Adrenal gland (tissue), 12 donors: ENCODE results near the gene SHKBP1. TPM values are rescaled to one million over a fixed set of nuclear protein-coding genes. Genes with fewer than 3 reads are reported as not detected.

ENCODE experiments used
- DNase-seq, 7 donors: peaks; one replicate each; pipeline ENCODE4 v3.0.0-alpha.2; 2019 to 2020
- H3K27ac ChIP-seq, 5 donors: fragments of 200-600 bp; sonication (generic) in 4 of 5; 1 replicate in 3 of 5; 2 replicates in 2 of 5; pipeline versions ENCODE4 v1.5.1 to v1.8.0; 2016 to 2020; ENCODE audit warnings: mild to moderate bottlenecking in 1 of 5
- H3K27me3 ChIP-seq: fragments of 200-600 bp; 2 replicates; pipeline ENCODE4 v1.8.0; 2021
- H3K36me3 ChIP-seq, 2 donors: fragments of 200-600 bp; replicated peaks in 1 of 2; 1 replicate in 1 of 2; 2 replicates in 1 of 2; pipeline versions ENCODE4 v1.5.1 to v1.8.0; 2018 to 2022
- H3K4me1 ChIP-seq, 2 donors: fragments of 200-600 bp; replicated peaks in 1 of 2; 1 replicate in 1 of 2; 2 replicates in 1 of 2; pipeline versions ENCODE4 v1.5.1 to v1.8.0; 2018 to 2021
- H3K4me3 ChIP-seq, 4 donors: fragments of 200-600 bp; sonication (generic) in 3 of 4; one replicate each; pipeline ENCODE4 v1.5.1; 2016 to 2018
- H3K9me3 ChIP-seq, 3 donors: fragments of 200-600 bp; sonication (generic) in 1 of 3; replicated peaks in 1 of 3; 1 replicate in 2 of 3; 2 replicates in 1 of 3; pipeline versions ENCODE4 v1.5.1 to v1.8.0; 2016 to 2021
- POLR2A ChIP-seq, 2 donors: fragments of 450-650 bp; IDR thresholded peaks; one replicate each; pipeline ENCODE4 v1.6.1; 2017; ENCODE audit warnings: antibody characterized with exemption in 2 of 2, mild to moderate bottlenecking in 2 of 2, moderate library complexity in 1 of 2
- WGBS, 4 donors: extraction: QIAGEN DNeasy Blood & Tissue Kit in 2 of 4; methylation state at CpG; one replicate each; pipeline versions ENCODE4 v1.1.5 to v1.1.7; 2013 to 2017; 5-methylcytosine and 5-hydroxymethylcytosine counted together
- intact Hi-C, 2 donors: fragments of 100-400 bp; cut with DNase I; formaldehyde crosslinking; loops; one replicate each; pipeline versions ENCODE4 v1.14.1 to v1.15.0; 2022 to 2023
- polyA plus RNA-seq, 3 donors: library from polyadenylated mRNA; stranded (reverse); fragments of 200-250 nt in 2 of 3; fragments of 350-450 nt in 1 of 3; fragmentation: Illumina TruSeq in 1 of 3; extraction: RNeasy Lipid Tissue Mini Kit (QIAGEN cat#74804) in 1 of 3; gene quantifications; one replicate each; pipeline ENCODE4 v1.2.3, GENCODE V29; 2013 to 2014
- total RNA-seq, 9 donors: library from RNA; depleted of rRNA in 4 of 9; stranded (reverse); fragments of >200 nt in 4 of 9; fragments of 120-200 nt in 1 of 9; fragmentation: NEBNext Ultra II Directional in 1 of 9; extraction: Animal tissue kit (Norgen Biotek cat#: 25700) in 1 of 9; gene quantifications; one replicate each; pipeline versions ENCODE4 v1.1.0 to v1.2.4, GENCODE V29; 2013 to 2023
- TF ChIP-seq, protein P1 (sequence below), 6 experiments: fragments of 450-650 bp in 4 of 6; fragments of 200-600 bp in 2 of 6; sonication (generic) in 1 of 6; IDR thresholded peaks; 1 replicate in 5 of 6; 2 replicates in 1 of 6; pipeline versions ENCODE4 v1.5.1 to v1.8.0; 2016 to 2021; ENCODE audit warnings: antibody characterized with exemption in 6 of 6, mild to moderate bottlenecking in 2 of 6, moderate library complexity in 1 of 6
- donor health status: healthy with polysubstance abuse.
- donor health status: Bipolar disorder and iron deficiency.
- donor health status: DM: yes; HTN: yes; CAD: no.
- donor health status: DM: no; HTN: no; CAD: no.
- donor health status: DM: no; HTN: no; CAD: no.
- donor health status: DM: yes; HTN: yes; CAD: no.

SHKBP1 gene
- total and polyA plus RNA-seq, 12 donors = 12.5 to 157 (median 51.6) TPM

DNA sequence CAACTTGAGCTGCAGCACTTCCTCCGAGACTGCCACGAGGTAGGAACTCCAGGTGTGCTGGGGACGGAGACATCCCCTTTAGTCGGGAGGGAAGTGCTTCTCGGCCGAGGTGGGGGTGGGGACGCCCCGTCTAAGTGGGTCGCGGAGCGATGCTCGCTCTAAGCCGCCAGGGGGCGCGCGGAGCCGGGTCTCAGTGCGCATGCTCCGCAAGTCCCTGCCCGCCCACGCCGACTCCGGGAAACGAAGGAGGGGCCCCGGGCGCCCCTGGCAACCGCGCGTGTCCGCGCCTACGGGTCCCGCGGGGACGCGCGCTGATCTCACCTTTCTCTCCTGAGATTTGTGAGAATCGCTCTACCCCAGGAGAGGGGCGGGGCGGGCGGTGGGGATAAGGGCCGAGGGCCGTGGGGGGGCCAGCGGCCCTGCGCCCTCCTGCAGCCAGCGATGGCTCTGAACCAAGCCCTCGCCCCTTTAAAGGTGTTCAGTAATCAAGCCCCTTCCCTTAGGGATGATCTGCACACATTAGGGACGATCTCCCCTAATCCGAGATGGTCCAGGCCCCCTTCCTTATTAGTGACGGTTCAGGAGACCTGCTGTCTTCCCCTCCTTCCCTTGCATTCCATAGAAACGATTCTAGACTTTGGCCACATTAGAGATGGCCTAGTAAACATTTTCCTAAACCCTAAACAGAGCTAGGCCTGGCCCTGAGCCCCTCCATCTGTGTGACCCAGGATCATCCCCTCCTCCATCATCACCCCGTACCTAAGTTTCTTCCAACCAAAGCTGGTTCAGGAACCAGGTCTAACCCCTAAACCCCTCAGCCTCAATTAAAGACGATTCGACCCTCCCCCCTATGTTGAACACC is 47.3 kb upstream of the SHKBP1 start:
- Histone ChIP-seq H3K36me3 (no peaks in the 10 kb centered on the region), H3K4me3 (peak overlapping the region in 2 of 4 donors; percentile 52 to 69), H3K27me3 (no peaks in the 10 kb centered on the region), H3K9me3 (no peaks in the 10 kb centered on the region), H3K27ac (peak overlapping the region in 3 of 5 donors; percentile 26 to 74 (median 27)), H3K4me1 (peaks cover 0 to 8% of the 10 kb centered on the region in 2 donors)
- TF ChIP-seq, protein P1, sequence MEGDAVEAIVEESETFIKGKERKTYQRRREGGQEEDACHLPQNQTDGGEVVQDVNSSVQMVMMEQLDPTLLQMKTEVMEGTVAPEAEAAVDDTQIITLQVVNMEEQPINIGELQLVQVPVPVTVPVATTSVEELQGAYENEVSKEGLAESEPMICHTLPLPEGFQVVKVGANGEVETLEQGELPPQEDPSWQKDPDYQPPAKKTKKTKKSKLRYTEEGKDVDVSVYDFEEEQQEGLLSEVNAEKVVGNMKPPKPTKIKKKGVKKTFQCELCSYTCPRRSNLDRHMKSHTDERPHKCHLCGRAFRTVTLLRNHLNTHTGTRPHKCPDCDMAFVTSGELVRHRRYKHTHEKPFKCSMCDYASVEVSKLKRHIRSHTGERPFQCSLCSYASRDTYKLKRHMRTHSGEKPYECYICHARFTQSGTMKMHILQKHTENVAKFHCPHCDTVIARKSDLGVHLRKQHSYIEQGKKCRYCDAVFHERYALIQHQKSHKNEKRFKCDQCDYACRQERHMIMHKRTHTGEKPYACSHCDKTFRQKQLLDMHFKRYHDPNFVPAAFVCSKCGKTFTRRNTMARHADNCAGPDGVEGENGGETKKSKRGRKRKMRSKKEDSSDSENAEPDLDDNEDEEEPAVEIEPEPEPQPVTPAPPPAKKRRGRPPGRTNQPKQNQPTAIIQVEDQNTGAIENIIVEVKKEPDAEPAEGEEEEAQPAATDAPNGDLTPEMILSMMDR (IDR thresholded peaks at IDR 0.05) = peak; percentile 86 to 98 (median 93)
- TF ChIP-seq POLR2A (IDR thresholded peaks at IDR 0.05) = no peak
- 4 to 20% (median 4%) methylated on average over 9 to 54 of the region's 54 CpGs for WGBS, 4 donors
- DNase-seq = peak; percentile 76 to 94 (median 84)
- intact Hi-C loops = no loop called here

- Histone ChIP-seq H3K4me1 (peaks cover 0 to 8% of the 10 kb centered on the region in 2 donors), H3K9me3 (no peaks in the 10 kb centered on the region), H3K27ac (peak overlapping the region in 1 of 5 donors; percentile 74), H3K36me3 (no peaks in the 10 kb centered on the region), H3K4me3 (peak overlapping the region in 1 of 4 donors; percentile 45), H3K27me3 (no peaks in the 10 kb centered on the region)
- peak in 4 of 7 donors; percentile 21 to 57 (median 30) for DNase-seq
- intact Hi-C loops = loop anchor here in 1 of 2 donors (5.0 kb wide), 1 partner anchor 67 kb away; no protein-coding TSS in a partner anchor
- no peak for TF ChIP-seq POLR2A (IDR thresholded peaks at IDR 0.05)
- TF ChIP-seq, protein P1 (IDR thresholded peaks at IDR 0.05) = peak in 2 of 6 experiments; percentile 10 to 22
- 3 to 33% (median 8%) methylated on average over 3 to 74 of the region's 75 CpGs for WGBS, 4 donors
Observed at GRCh38 chr19:40530091-40530901, 46.4 kb upstream of the SHKBP1 start.

- H3K4me3 ChIP-seq = no peak overlapping the region
- TF ChIP-seq POLR2A (IDR thresholded peaks at IDR 0.05) = no peak
- TF ChIP-seq, protein P1 (IDR thresholded peaks at IDR 0.05) = no peak
- no peak for DNase-seq
- intact Hi-C loops = loop anchor here in 1 of 2 donors (5.0 kb wide), 1 partner anchor 64 kb away; no protein-coding TSS in a partner anchor
- no peaks in the 10 kb centered on the region for H3K9me3 ChIP-seq
- H3K27me3 ChIP-seq = no peaks in the 10 kb centered on the region
- no peaks in the 10 kb centered on the region for H3K36me3 ChIP-seq
- WGBS, 4 donors = 90 to 94% (median 91%) methylated on average over 2 of the region's 2 CpGs
- H3K4me1 ChIP-seq = peaks cover 0 to 8% of the 10 kb centered on the region in 2 donors
- H3K27ac ChIP-seq = no peak overlapping the region
Observed at GRCh38 chr19:40533508-40533907, 43.2 kb upstream of the SHKBP1 start.

DNA sequence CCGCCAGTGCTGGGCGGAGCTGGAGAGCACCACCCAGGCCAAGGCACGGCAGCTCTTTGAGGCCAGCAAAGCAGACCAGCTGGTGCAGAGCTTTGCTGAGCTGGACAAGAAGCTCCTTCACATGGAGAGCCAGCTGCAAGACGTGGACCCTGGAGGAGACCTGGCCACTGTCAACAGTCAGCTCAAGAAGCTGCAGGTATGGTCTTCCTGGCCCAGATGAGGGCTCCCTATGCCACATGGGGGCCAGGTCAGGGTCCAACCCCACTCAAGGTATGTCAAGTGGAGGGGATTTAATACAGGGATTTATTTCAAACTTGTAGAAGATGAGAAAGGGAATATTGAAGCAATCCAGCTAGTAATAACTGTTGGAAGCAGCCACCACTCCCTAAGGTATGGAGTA is 42.5 kb upstream of the SHKBP1 start:
- H3K27ac ChIP-seq = no peak overlapping the region
- no peak for DNase-seq
- no peaks in the 10 kb centered on the region for H3K27me3 ChIP-seq
- H3K4me3 ChIP-seq = no peak overlapping the region
- peaks cover 0 to 8% of the 10 kb centered on the region in 2 donors for H3K4me1 ChIP-seq
- TF ChIP-seq, protein P1 (IDR thresholded peaks at IDR 0.05) = no peak
- TF ChIP-seq POLR2A (IDR thresholded peaks at IDR 0.05) = no peak
- 79 to 94% (median 86%) methylated on average over 4 of the region's 4 CpGs for WGBS, 4 donors
- no peaks in the 10 kb centered on the region for H3K9me3 ChIP-seq
- H3K36me3 ChIP-seq = no peaks in the 10 kb centered on the region
- intact Hi-C loops = loop anchor here in 1 of 2 donors (5.0 kb wide), 1 partner anchor 63 kb away; no protein-coding TSS in a partner anchor
